ENCODE data around the gene SAT1.

Gene SAT1

DNA sequence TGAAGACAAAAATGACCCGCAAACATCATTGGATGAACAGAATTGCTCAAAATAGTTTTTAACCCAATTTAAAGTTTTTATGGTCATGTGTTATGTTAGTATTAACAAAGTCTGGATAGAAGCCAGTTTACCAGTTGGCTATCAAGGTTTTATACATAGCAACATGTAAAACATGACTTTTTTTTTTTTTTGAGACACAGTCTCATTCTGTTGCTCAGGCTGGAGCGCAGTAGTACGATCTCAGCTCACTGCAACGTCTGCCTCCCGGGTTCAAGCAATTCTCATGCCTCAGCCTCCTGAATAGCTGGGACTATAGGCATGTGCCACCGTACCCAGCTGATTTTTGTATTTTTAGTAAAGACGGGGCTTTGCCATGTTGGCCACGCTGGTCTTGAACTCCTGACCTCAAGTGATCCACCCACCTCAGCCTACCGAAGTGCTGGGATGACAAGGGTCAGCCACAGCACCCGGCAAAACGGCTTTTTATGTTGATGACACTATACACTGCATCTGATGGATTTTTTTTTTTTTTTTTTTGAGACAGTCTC is 3.4 kb downstream of the SAT1 start:
- no peak overlapping the region for H3K4me3 ChIP-seq (ENCODE audit: low read depth, low read length)
- peak; percentile 42 for DNase-seq (ENCODE audit: low read depth)
- no peak for TF ChIP-seq CTCF (conservative IDR thresholded peaks at IDR 0.05; ENCODE audit: low read depth, low read length)

GRCh38 chrX:23787745-23788118 is 4.8 kb downstream of the SAT1 start:
- no peak overlapping the region for H3K4me3 ChIP-seq (ENCODE audit: low read depth, low read length)
- no peak for DNase-seq (ENCODE audit: low read depth)
- no peak for TF ChIP-seq CTCF (conservative IDR thresholded peaks at IDR 0.05; ENCODE audit: low read depth, low read length)

GRCh38 chrX:23788521-23788920 is 5.5 kb downstream of the SAT1 start:
- DNase-seq (ENCODE audit: low read depth): no peak
- H3K4me3 ChIP-seq (ENCODE audit: low read depth, low read length): no peak overlapping the region
- no peak for TF ChIP-seq CTCF (conservative IDR thresholded peaks at IDR 0.05; ENCODE audit: low read depth, low read length)

- no peak overlapping the region for H3K4me3 ChIP-seq (ENCODE audit: low read depth, low read length)
- no peak for DNase-seq (ENCODE audit: low read depth)
- TF ChIP-seq CTCF (conservative IDR thresholded peaks at IDR 0.05; ENCODE audit: low read depth, low read length): no peak
Observed at GRCh38 chrX:23788946-23789345, 6.0 kb downstream of the SAT1 start.

DNA sequence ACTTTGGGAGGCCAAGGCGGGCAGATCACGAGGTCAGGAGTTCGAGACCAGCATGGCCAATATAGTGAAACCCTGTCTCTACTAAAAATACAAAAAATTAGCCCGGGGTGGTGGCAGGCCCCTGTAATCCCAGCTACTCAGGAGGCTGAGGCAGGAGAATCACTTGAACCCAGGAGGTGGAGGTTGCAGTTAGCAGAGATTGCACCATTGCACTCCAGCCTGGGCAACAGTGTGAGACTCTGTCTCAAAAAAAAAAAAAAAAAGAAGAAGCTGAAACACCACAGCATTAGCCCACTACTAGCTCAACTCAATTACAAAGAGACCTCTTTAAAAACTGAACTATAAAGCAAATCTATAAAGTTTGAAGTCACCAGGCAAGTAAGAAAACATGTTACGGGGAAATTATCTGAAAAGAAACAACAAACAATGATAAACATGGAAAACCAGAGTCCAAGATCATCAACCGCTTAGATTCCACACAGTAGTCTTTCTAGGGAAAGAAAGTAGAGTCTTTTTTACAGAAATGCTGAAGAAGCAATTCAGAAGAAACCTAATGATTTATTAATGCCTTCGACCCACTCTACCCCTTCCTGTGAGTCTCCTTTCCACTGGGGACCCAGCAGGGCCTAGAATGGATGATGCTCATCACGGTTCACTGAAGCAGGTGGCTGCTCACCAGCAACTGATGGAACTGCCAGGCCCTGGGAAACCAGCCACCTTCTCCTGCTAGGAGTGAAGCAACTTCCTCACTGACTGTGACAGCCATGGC is 6.6 kb downstream of the SAT1 start:
- no peak for DNase-seq (ENCODE audit: low read depth)
- H3K4me3 ChIP-seq (ENCODE audit: low read depth, low read length): no peak overlapping the region
- TF ChIP-seq CTCF (conservative IDR thresholded peaks at IDR 0.05; ENCODE audit: low read depth, low read length): no peak

DNA sequence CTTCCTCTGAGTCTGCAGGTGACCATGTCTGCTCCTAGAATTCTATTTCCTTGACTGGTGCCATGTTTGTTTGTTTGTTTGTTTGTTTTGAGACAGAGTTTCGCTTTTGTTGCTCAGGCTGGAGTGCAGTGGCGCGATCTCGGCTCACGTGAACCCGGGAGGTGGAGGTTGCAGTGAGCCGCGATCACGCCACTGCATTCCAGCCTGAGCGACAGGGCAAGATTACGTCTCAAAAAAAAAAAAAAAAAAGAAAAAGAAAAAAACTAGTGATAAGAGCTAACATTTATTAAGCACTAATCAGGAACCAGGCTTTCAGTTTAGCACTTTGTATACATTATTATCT is 7.2 kb downstream of the SAT1 start:
- no peak for TF ChIP-seq CTCF (conservative IDR thresholded peaks at IDR 0.05; ENCODE audit: low read depth, low read length)
- no peak for DNase-seq (ENCODE audit: low read depth)
- H3K4me3 ChIP-seq (ENCODE audit: low read depth, low read length): no peak overlapping the region

All from choroid plexus epithelial cell (primary cell).